GM23338 (cell line): ENCODE measurements around the gene BIRC7. TPM values are rescaled to one million over a fixed set of nuclear protein-coding genes. Genes with fewer than 3 reads are reported as not detected.

Experiments used
- CREB1 ChIP-seq: fragments of 250-450 bp; sonication (Bioruptor Pico); IDR thresholded peaks from 2 replicates; pipeline ENCODE4 v1.5.0; 2020; ENCODE audit warnings: low read depth, mild to moderate bottlenecking, moderate library complexity
- EZH2 ChIP-seq: fragments of 200-600 bp; sonication (generic); IDR thresholded peaks from one replicate; pipeline ENCODE4 v1.8.0; 2017; ENCODE audit warnings: antibody characterized with exemption, mild to moderate bottlenecking, low read depth; ENCODE audit not compliant: unreplicated experiment
- EZH2phosphoT487 ChIP-seq: fragments of 200-600 bp; sonication (generic); IDR thresholded peaks from one replicate; pipeline ENCODE4 v1.8.1; 2018; ENCODE audit warnings: antibody characterized with exemption; ENCODE audit not compliant: unreplicated experiment
- JUNB ChIP-seq: IDR thresholded peaks from one replicate; pipeline ENCODE4 v1.6.1; 2016; ENCODE audit warnings: antibody characterized with exemption; ENCODE audit not compliant: unreplicated experiment
- NANOG ChIP-seq: IDR thresholded peaks from 2 replicates; pipeline ENCODE4 v1.6.1; 2016; ENCODE audit warnings: antibody characterized with exemption, borderline replicate concordance
- POLR2AphosphoS5 ChIP-seq: IDR thresholded peaks from 2 replicates; pipeline ENCODE4 v1.6.1; 2016; ENCODE audit warnings: antibody characterized with exemption, low read depth
- REST ChIP-seq: IDR thresholded peaks from one replicate; pipeline ENCODE4 v1.6.1; 2018; ENCODE audit warnings: antibody characterized with exemption; ENCODE audit not compliant: unreplicated experiment
- ZNF114 ChIP-seq: fragments of 250-450 bp; sonication (Bioruptor Pico); IDR thresholded peaks from 2 replicates; pipeline ENCODE4 v1.5.0; 2020; ENCODE audit warnings: mild to moderate bottlenecking, moderate library complexity
- ZNF331 ChIP-seq: fragments of 250-450 bp; sonication (Bioruptor Pico); IDR thresholded peaks from 2 replicates; pipeline ENCODE4 v1.5.0; 2020; ENCODE audit warnings: low read depth, mild to moderate bottlenecking, moderate library complexity
- ZNF462 ChIP-seq: fragments of 250-450 bp; sonication (Bioruptor Pico); IDR thresholded peaks from 2 replicates; pipeline ENCODE4 v1.5.0; 2020; ENCODE audit warnings: mild to moderate bottlenecking, moderate library complexity
- polyA plus RNA-seq: library from polyadenylated mRNA; unstranded; fragments of >200 nt; fragmentation: Nextera tagmentation; extraction: Ambion mirVana; gene quantifications from 2 replicates; pipeline ENCODE4 v1.2.1, GENCODE V29; 2016
- total RNA-seq: library from RNA; depleted of rRNA; stranded (reverse); fragments of >200 nt; shearing (Covaris generic); gene quantifications from 2 replicates; pipeline ENCODE4 v1.2.3, GENCODE V29; 2014

Gene BIRC7
- total and polyA plus RNA-seq, 2 experiments from 2014 or later, result 0.16 to 0.24 TPM

GRCh38 chr20:63259734-63260460 is 24.2 kb downstream of the BIRC7 start (continued):
- TF ChIP-seq ZNF462 (CRISPR knock-in tag), result no peak
- TF ChIP-seq CREB1 (CRISPR knock-in tag), result no peak
- TF ChIP-seq POLR2AphosphoS5, result no peak
- no peak for TF ChIP-seq ZNF114 (CRISPR knock-in tag)
- TF ChIP-seq ZNF331, result no peak
- no peak for TF ChIP-seq NANOG
- TF ChIP-seq EZH2, result no peak
- no peak for TF ChIP-seq JUNB
- no peak for TF ChIP-seq EZH2phosphoT487
- no peak for TF ChIP-seq REST
